Endodermal cell (in vitro differentiated cells): Measurements from ENCODE around the gene EYS. TPM values are rescaled to one million over a fixed set of nuclear protein-coding genes. Genes with fewer than 3 reads are reported as not detected.

ENCODE experiments used
- DNase-seq: peaks from one replicate; pipeline ENCODE4 v3.0.0-alpha.2; 2017
- H3K27ac ChIP-seq: 2 replicates; pipeline ENCODE4 v1.5.1; 2013; ENCODE audit warnings: mild to moderate bottlenecking, low read depth, low read length, moderate library complexity
- H3K27me3 ChIP-seq: 2 replicates; pipeline ENCODE4 v1.6.1; 2013; ENCODE audit warnings: mild to moderate bottlenecking, low read length, moderate library complexity; ENCODE audit not compliant: insufficient read depth, control insufficient read depth, poor library complexity, severe bottlenecking
- H3K36me3 ChIP-seq: 2 replicates; pipeline ENCODE4 v1.7.0; 2013; ENCODE audit warnings: mild to moderate bottlenecking, low read length, moderate library complexity; ENCODE audit not compliant: control insufficient read depth, insufficient read depth
- H3K4me1 ChIP-seq: one replicate; pipeline ENCODE4 v1.7.0; 2013; ENCODE audit warnings: low read length; ENCODE audit not compliant: control insufficient read depth, insufficient read depth
- H3K4me3 ChIP-seq: 2 replicates; pipeline ENCODE4 v1.5.1; 2013; ENCODE audit warnings: mild to moderate bottlenecking, low read length, moderate library complexity
- H3K9ac ChIP-seq: 2 replicates; pipeline ENCODE4 v1.6.1; 2013; ENCODE audit warnings: mild to moderate bottlenecking, low read length, moderate library complexity; ENCODE audit not compliant: poor library complexity, severe bottlenecking; ENCODE audit errors: extremely low read depth
- H3K9me3 ChIP-seq: 2 replicates; pipeline ENCODE4 v1.6.1; 2013; ENCODE audit warnings: mild to moderate bottlenecking, low read length, moderate library complexity; ENCODE audit not compliant: control insufficient read depth
- H3K27ac Mint-ChIP-seq: 2 replicates; pipeline ENCODE4 v1.8.0; 2020; ENCODE audit warnings: mixed read lengths
- H3K27me3 Mint-ChIP-seq: 2 replicates; pipeline ENCODE4 v1.8.0; 2021; ENCODE audit warnings: mild to moderate bottlenecking, mixed read lengths; ENCODE audit not compliant: insufficient read depth
- H3K36me3 Mint-ChIP-seq: 2 replicates; pipeline ENCODE4 v1.8.0; 2020; ENCODE audit warnings: low read depth, mixed read lengths
- H3K4me1 Mint-ChIP-seq: 2 replicates; pipeline ENCODE4 v1.8.0; 2020; ENCODE audit warnings: mixed read lengths
- H3K4me3 Mint-ChIP-seq: 2 replicates; pipeline ENCODE4 v1.8.0; 2020; ENCODE audit warnings: mild to moderate bottlenecking, moderate library complexity, mixed read lengths
- H3K9me3 Mint-ChIP-seq: 2 replicates; pipeline ENCODE4 v1.8.0; 2020; ENCODE audit warnings: mild to moderate bottlenecking, mixed read lengths
- WGBS, 2 experiments: methylation state at CpG; one replicate each; pipeline versions ENCODE4 v1.1.5 to v1.1.7; 2013; ENCODE audit warnings: missing lambda C conversion rate in 2 of 2, mixed read lengths in 1 of 2; ENCODE audit not compliant: insufficient coverage in 1 of 2, insufficient read length in 1 of 2; 5-methylcytosine and 5-hydroxymethylcytosine counted together
- total RNA-seq, 2 donors: library from RNA; stranded (reverse); fragmentation: NEBNext Ultra II Directional in 1 of 2; extraction: Animal tissue kit (Norgen Biotek cat#: 25700) in 1 of 2; gene quantifications; 2 replicates in 1 of 2; 3 replicates in 1 of 2; pipeline ENCODE4 v1.2.1, GENCODE V29; 2021
- TF ChIP-seq, protein P1 (sequence below): fragments of 200-600 bp; sonication (generic); conservative IDR thresholded peaks from 2 replicates; pipeline ENCODE4 v1.5.0; 2021; ENCODE audit warnings: antibody characterized with exemption, mild to moderate bottlenecking

Gene EYS
- total RNA-seq, 2 donors from 2014 or later = 0.31 to 0.70 TPM

DNA sequence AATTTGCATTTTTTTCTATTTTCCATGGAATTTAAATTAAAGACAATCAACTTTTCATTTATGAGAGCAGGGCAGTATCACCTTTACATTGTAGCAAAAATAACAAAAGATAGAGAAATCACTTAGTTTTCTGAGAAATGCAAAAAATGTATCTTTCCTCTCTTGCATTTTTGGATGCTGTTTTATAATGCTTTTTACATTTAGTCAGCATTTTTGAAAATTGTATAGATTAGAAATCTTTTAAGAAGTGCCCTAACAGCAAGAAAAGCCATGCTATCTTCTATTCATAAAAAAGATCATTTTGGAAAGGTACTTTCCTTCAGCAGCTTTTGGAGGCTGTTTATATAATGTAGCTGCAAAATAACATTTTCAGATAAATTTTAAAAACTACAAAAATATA lies 421.8 kb downstream of the EYS start:
- Mint-ChIP-seq H3K27me3 (peaks cover 1% of the 10 kb centered on the region), H3K4me1 (no peaks in the 10 kb centered on the region), H3K9me3 (no peaks in the 10 kb centered on the region), H3K4me3 (no peak overlapping the region), H3K27ac (no peak overlapping the region), H3K36me3 (no peaks in the 10 kb centered on the region)
- Histone ChIP-seq H3K4me1 (no peaks in the 10 kb centered on the region), H3K27ac (no peak overlapping the region), H3K36me3 (no peaks in the 10 kb centered on the region), H3K9ac (no peak overlapping the region), H3K9me3 (no peaks in the 10 kb centered on the region), H3K4me3 (no peak overlapping the region), H3K27me3 (no peaks in the 10 kb centered on the region)
- TF ChIP-seq, protein P1, sequence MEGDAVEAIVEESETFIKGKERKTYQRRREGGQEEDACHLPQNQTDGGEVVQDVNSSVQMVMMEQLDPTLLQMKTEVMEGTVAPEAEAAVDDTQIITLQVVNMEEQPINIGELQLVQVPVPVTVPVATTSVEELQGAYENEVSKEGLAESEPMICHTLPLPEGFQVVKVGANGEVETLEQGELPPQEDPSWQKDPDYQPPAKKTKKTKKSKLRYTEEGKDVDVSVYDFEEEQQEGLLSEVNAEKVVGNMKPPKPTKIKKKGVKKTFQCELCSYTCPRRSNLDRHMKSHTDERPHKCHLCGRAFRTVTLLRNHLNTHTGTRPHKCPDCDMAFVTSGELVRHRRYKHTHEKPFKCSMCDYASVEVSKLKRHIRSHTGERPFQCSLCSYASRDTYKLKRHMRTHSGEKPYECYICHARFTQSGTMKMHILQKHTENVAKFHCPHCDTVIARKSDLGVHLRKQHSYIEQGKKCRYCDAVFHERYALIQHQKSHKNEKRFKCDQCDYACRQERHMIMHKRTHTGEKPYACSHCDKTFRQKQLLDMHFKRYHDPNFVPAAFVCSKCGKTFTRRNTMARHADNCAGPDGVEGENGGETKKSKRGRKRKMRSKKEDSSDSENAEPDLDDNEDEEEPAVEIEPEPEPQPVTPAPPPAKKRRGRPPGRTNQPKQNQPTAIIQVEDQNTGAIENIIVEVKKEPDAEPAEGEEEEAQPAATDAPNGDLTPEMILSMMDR = no peak
- no peak for DNase-seq

- H3K4me3 Mint-ChIP-seq = no peak overlapping the region
- no peak overlapping the region for H3K27ac Mint-ChIP-seq
- 91% methylated on average over 3 of the region's 3 CpGs; no CpG with 5 or more reads in 1 of the 2 experiments for WGBS, 2 experiments
- no peaks in the 10 kb centered on the region for H3K27me3 Mint-ChIP-seq
- no peak for DNase-seq
- Histone ChIP-seq H3K4me3 (no peak overlapping the region), H3K9me3 (no peaks in the 10 kb centered on the region), H3K9ac (no peak overlapping the region), H3K4me1 (no peaks in the 10 kb centered on the region), H3K36me3 (no peaks in the 10 kb centered on the region), H3K27me3 (no peaks in the 10 kb centered on the region), H3K27ac (no peak overlapping the region)
- no peaks in the 10 kb centered on the region for H3K36me3 Mint-ChIP-seq
- TF ChIP-seq, protein P1 = no peak
- H3K9me3 Mint-ChIP-seq = no peaks in the 10 kb centered on the region
- H3K4me1 Mint-ChIP-seq = no peaks in the 10 kb centered on the region
Measured at GRCh38 chr6:65280060-65280459, 427.0 kb downstream of the EYS start.

- Histone ChIP-seq H3K9me3 (no peaks in the 10 kb centered on the region), H3K4me3 (no peak overlapping the region), H3K9ac (no peak overlapping the region), H3K27ac (no peak overlapping the region), H3K4me1 (peaks cover 4% of the 10 kb centered on the region), H3K36me3 (no peaks in the 10 kb centered on the region), H3K27me3 (no peaks in the 10 kb centered on the region)
- no peak overlapping the region for H3K4me3 Mint-ChIP-seq
- DNase-seq = no peak
- H3K27me3 Mint-ChIP-seq = no peaks in the 10 kb centered on the region
- H3K36me3 Mint-ChIP-seq = no peaks in the 10 kb centered on the region
- no peak overlapping the region for H3K27ac Mint-ChIP-seq
- WGBS, 2 experiments = 91 to 100% methylated on average over 2 to 3 of the region's 3 CpGs
- peaks cover 22% of the 10 kb centered on the region for H3K4me1 Mint-ChIP-seq
- TF ChIP-seq, protein P1 = no peak
- peaks cover 4% of the 10 kb centered on the region for H3K9me3 Mint-ChIP-seq
Measured at GRCh38 chr6:65262241-65262640, 444.8 kb downstream of the EYS start.
